Colonic mucosa (tissue), 4 donors: ENCODE data around the gene PGAP2. TPM values are rescaled to one million over a fixed set of nuclear protein-coding genes. Genes with fewer than 3 reads are reported as not detected.
"Not testable (repeated sequence)": the region's sequence is repeated elsewhere in the genome, so short reads cannot be mapped to it uniquely, and the experiment has no call there.

Experiments
- DNase-seq: peaks from one replicate; pipeline ENCODE4 v3.0.0-alpha.2; 2020
- H3K27ac ChIP-seq: fragments of 200-600 bp; one replicate; pipeline ENCODE4 v1.8.0; 2021
- H3K27me3 ChIP-seq: fragments of 200-600 bp; one replicate; pipeline ENCODE4 v1.8.0; 2021
- H3K36me3 ChIP-seq: fragments of 200-600 bp; one replicate; pipeline ENCODE4 v1.8.0; 2021
- H3K4me1 ChIP-seq: fragments of 200-600 bp; one replicate; pipeline ENCODE4 v1.8.0; 2021; ENCODE audit warnings: mild to moderate bottlenecking
- H3K4me3 ChIP-seq: fragments of 200-600 bp; one replicate; pipeline ENCODE4 v1.8.0; 2021
- H3K9ac ChIP-seq, 2 donors: one replicate each; pipeline ENCODE4 v1.7.0; 2013; ENCODE audit warnings: control low read depth in 2 of 2, low read depth in 2 of 2, low read length in 2 of 2
- H3K9me3 ChIP-seq: fragments of 200-600 bp; one replicate; pipeline ENCODE4 v1.8.0; 2021
- CTCF ChIP-seq: fragments of 200-600 bp; IDR thresholded peaks from one replicate; pipeline ENCODE4 v1.8.0; 2022; ENCODE audit warnings: antibody characterized with exemption, mild to moderate bottlenecking
- intact Hi-C: fragments of 100-400 bp; cut with DNase I; formaldehyde crosslinking; loops from one replicate; pipeline ENCODE4 v1.14.1; 2022
- total RNA-seq, 2 donors: library from RNA; stranded (reverse); fragmentation: NEBNext Ultra II Directional in 1 of 2; extraction: Animal tissue kit (Norgen Biotek cat#: 25700) in 1 of 2; gene quantifications; one replicate each; pipeline ENCODE4 v1.2.1, GENCODE V29; 2021
- donor health status: healthy.
- donor health status: DM: no; HTN: no; CAD: no.
- donor health status: DM: no; HTN: no; CAD: no.

The PGAP2 gene
- total RNA-seq, 2 donors from 2014 or later = 21.6 to 29.6 TPM

GRCh38 chr11:3775736-3776406, 32.5 kb upstream of the PGAP2 start:
- Histone ChIP-seq H3K4me3 (no peak overlapping the region), H3K9ac (no peak overlapping the region), H3K36me3 (peaks cover 10% of the 10 kb centered on the region), H3K9me3 (no peaks in the 10 kb centered on the region), H3K27ac (no peak overlapping the region), H3K4me1 (no peaks in the 10 kb centered on the region), H3K27me3 (no peaks in the 10 kb centered on the region)
- intact Hi-C loops = loop anchor here (10.0 kb wide), 1 partner anchor 61 kb away; no protein-coding TSS in a partner anchor
- DNase-seq = no peak
- TF ChIP-seq CTCF = no peak

- no peak for TF ChIP-seq CTCF
- DNase-seq = no peak
- no peaks in the 10 kb centered on the region for H3K9me3 ChIP-seq
- intact Hi-C loops = no loop called here
- no peaks in the 10 kb centered on the region for H3K27me3 ChIP-seq
- no peak overlapping the region for H3K4me3 ChIP-seq
- no peaks in the 10 kb centered on the region for H3K4me1 ChIP-seq
- H3K27ac ChIP-seq = no peak overlapping the region
- peaks cover 10% of the 10 kb centered on the region for H3K36me3 ChIP-seq
- no peak overlapping the region for H3K9ac ChIP-seq
These were observed 26.9 kb upstream of the PGAP2 start for GRCh38 chr11:3781423-3781822.

DNA sequence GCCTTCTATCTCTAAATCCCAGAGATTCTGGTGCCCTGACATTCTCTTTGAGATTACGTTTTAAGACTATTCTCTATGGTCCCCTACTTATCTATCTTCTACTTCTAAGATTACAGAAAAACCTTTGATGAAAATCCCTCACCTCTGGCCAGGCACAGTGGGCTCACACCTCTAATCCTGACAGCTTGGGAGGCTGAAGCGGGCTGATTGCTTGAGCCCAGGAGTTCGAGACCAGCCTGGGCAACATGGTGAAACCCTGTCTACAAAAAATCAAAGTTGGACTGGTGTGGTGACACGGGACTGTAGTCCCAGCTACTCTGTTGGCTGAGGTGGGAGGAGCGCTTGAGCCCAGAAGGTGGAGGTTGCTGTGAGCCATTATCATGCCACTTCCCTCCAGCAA, 25.4 kb upstream of the PGAP2 start:
- Histone ChIP-seq H3K4me1 (no peaks in the 10 kb centered on the region), H3K27ac (no peak overlapping the region), H3K9me3 (no peaks in the 10 kb centered on the region), H3K27me3 (no peaks in the 10 kb centered on the region), H3K36me3 (peaks cover 10% of the 10 kb centered on the region), H3K9ac (no peak overlapping the region), H3K4me3 (no peak overlapping the region)
- no peak for TF ChIP-seq CTCF
- intact Hi-C loops = no loop called here
- no peak for DNase-seq

- no peak for DNase-seq
- Histone ChIP-seq H3K36me3 (peaks cover 5% of the 10 kb centered on the region), H3K27me3 (no peaks in the 10 kb centered on the region), H3K9me3 (no peaks in the 10 kb centered on the region), H3K27ac (no peak overlapping the region), H3K4me1 (no peaks in the 10 kb centered on the region), H3K4me3 (no peak overlapping the region), H3K9ac (no peak overlapping the region)
- intact Hi-C loops = no loop called here
- no peak for TF ChIP-seq CTCF
These were observed 24.7 kb upstream of the PGAP2 start for GRCh38 chr11:3783611-3784010.

DNA sequence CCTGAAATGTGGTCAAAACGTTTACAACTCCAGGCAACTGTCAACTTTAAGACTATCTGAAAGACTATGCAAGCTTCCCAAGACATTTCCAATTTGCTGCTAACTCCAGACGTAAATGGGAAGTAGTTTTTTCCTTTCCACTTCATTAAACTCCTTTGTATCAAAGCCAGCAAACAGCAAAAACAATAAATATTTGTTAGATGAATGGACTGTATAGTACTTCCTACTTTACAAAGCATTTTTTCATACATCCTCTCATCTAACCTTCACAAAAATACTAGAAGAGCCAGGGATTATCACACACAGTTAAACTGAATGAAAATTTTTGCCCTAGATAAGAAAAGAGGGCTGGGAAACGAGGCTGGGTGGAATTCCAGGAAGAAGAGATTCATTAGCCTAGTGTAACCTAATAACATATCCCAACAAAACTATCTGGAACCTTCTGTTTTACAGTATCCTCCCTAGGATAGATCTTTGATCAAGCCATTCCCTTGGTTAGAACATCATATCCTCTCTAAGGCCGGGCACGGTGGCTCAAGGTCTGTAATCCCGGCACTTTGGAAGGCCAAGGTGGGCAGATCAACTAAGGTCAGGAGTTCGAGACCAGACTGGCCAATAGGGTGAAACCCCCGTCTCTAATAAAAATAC, 21.5 kb upstream of the PGAP2 start:
- no peaks in the 10 kb centered on the region for H3K36me3 ChIP-seq
- no peak overlapping the region for H3K9ac ChIP-seq
- intact Hi-C loops = no loop called here
- no peaks in the 10 kb centered on the region for H3K4me1 ChIP-seq
- no peak overlapping the region for H3K27ac ChIP-seq
- no peak for TF ChIP-seq CTCF
- no peak for DNase-seq
- H3K4me3 ChIP-seq = no peak overlapping the region
- no peaks in the 10 kb centered on the region for H3K9me3 ChIP-seq
- no peaks in the 10 kb centered on the region for H3K27me3 ChIP-seq

- intact Hi-C loops, H3K27me3 ChIP-seq, H3K9me3 ChIP-seq, H3K4me3 ChIP-seq, H3K27ac ChIP-seq, H3K36me3 ChIP-seq, H3K4me1 ChIP-seq, DNase-seq: not testable (repeated sequence)
- H3K9ac ChIP-seq = peak overlapping the region in 1 of 2 donors; percentile 18
These were observed 14.0 kb upstream of the PGAP2 start for GRCh38 chr11:3794387-3794786.
